GM12878 (cell line): ENCODE data around the gene BFSP2.

Experiments
- BMI1 ChIP-seq: fragments of 450-650 bp; IDR thresholded peaks from 2 replicates; pipeline ENCODE4 v1.6.1; 2016; ENCODE audit warnings: mild to moderate bottlenecking, moderate library complexity, borderline replicate concordance
- EZH2 ChIP-seq: IDR thresholded peaks from 2 replicates; pipeline ENCODE4 v1.6.1; 2012; ENCODE audit warnings: low read depth, mild to moderate bottlenecking, control low read depth, inconsistent platforms, low read length, borderline replicate concordance; ENCODE audit not compliant: control insufficient read depth
- NFYB ChIP-seq: IDR thresholded peaks from 2 replicates; pipeline ENCODE4 v1.6.1; 2011; ENCODE audit warnings: low read depth, mild to moderate bottlenecking, low read length, improper control_type of control experiment, moderate library complexity; ENCODE audit not compliant: insufficient read depth
- POLR2AphosphoS5 ChIP-seq: IDR thresholded peaks from 2 replicates; pipeline ENCODE4 v1.6.1; 2011; ENCODE audit warnings: mild to moderate bottlenecking, low read length, inconsistent platforms
- RAD21 ChIP-seq: IDR thresholded peaks from 2 replicates; pipeline ENCODE4 v1.6.1; 2011; ENCODE audit warnings: mild to moderate bottlenecking, low read depth, low read length, moderate library complexity; ENCODE audit not compliant: insufficient read depth
- SIX5 ChIP-seq: IDR thresholded peaks from 2 replicates; pipeline ENCODE4 v1.6.1; 2011; ENCODE audit warnings: mild to moderate bottlenecking, low read depth, low read length, moderate library complexity; ENCODE audit not compliant: severe bottlenecking
- ZNF384 ChIP-seq: IDR thresholded peaks from 2 replicates; pipeline ENCODE4 v1.6.1; 2012; ENCODE audit warnings: low read depth, mild to moderate bottlenecking, low read length, improper control_type of control experiment, borderline replicate concordance
- TF ChIP-seq, protein P1 (sequence below), 3 experiments: IDR thresholded peaks in 2 of 3; conservative IDR thresholded peaks in 1 of 3; 2 replicates each; pipeline ENCODE4 v1.5.1; 2011; ENCODE audit warnings: low read depth in 3 of 3, low read length in 3 of 3, mild to moderate bottlenecking in 3 of 3, control low read depth in 2 of 3, moderate library complexity in 2 of 3, inconsistent platforms in 1 of 3, mixed read lengths in 1 of 3; ENCODE audit not compliant: control insufficient read depth in 2 of 3, insufficient read depth in 1 of 3; ENCODE audit errors: extremely low read depth in 1 of 3

DNA sequence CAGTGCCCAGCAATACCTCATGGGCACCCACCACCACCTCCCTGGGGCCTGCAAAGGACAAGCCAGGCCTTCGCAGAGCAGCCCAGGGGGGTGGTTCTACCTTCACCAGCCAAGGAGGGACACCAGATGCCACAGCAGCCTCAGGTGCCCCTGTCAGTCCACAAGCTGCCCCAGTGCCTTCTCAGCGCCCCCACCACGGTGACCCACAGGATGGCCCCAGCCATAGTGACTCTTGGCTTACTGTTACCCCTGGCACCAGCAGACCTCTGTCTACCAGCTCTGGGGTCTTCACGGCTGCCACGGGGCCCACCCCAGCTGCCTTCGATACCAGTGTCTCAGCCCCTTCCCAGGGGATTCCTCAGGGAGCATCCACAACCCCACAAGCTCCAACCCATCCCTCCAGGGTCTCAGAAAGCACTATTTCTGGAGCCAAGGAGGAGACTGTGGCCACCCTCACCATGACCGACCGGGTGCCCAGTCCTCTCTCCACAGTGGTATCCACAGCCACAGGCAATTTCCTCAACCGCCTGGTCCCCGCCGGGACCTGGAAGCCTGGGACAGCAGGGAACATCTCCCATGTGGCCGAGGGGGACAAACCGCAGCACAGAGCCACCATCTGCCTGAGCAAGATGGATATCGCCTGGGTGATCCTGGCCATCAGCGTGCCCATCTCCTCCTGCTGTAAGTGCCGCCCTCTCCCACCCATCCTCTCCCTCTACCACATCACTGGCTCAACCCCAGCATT is 19.2 kb upstream of the BFSP2 start:
- TF ChIP-seq BMI1 (no peak), NFYB (no peak), POLR2AphosphoS5 (no peak), SIX5 (no peak), EZH2 (no peak), ZNF384 (no peak), RAD21 (no peak)
- TF ChIP-seq, protein P1, sequence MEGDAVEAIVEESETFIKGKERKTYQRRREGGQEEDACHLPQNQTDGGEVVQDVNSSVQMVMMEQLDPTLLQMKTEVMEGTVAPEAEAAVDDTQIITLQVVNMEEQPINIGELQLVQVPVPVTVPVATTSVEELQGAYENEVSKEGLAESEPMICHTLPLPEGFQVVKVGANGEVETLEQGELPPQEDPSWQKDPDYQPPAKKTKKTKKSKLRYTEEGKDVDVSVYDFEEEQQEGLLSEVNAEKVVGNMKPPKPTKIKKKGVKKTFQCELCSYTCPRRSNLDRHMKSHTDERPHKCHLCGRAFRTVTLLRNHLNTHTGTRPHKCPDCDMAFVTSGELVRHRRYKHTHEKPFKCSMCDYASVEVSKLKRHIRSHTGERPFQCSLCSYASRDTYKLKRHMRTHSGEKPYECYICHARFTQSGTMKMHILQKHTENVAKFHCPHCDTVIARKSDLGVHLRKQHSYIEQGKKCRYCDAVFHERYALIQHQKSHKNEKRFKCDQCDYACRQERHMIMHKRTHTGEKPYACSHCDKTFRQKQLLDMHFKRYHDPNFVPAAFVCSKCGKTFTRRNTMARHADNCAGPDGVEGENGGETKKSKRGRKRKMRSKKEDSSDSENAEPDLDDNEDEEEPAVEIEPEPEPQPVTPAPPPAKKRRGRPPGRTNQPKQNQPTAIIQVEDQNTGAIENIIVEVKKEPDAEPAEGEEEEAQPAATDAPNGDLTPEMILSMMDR (IDR thresholded peaks at IDR 0.05 in 2 of 3, conservative IDR thresholded peaks at IDR 0.05 in 1 of 3; ENCODE audit: control insufficient read depth in 2 of 3, extremely low read depth in 1 of 3, insufficient read depth in 1 of 3, low read depth in 3 of 3, low read length in 3 of 3), result no peak
